ENCODE measurements around the gene VPS16. TPM values are rescaled to one million over a fixed set of nuclear protein-coding genes. Genes with fewer than 3 reads are reported as not detected.

VPS16 gene
- total and polyA plus RNA-seq, 4 donors, result 35.3 to 71.6 (median 61.2) TPM

DNA sequence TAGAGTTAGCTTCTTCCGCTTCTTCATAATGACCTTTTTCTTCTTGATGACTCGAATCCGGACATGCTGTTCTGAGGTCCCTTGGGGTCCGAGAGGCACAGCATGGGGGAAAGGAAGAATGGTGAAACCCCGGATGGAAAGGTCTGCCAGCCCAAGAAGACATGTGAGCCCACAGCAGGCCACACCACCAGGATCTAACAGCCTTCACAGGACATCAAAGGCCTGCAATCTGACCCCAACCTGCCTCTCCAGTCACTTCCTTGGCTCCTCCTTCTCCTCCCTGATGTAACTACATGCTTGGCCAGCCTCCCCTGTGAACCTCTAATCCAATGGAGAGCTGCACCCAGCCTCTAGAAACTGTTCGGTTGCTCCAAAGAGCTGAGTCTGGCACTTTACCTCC lies 41.7 kb upstream of the VPS16 start:
- peaks cover 25% of the 10 kb centered on the region for H3K4me1 ChIP-seq (ENCODE audit: control insufficient read depth, insufficient read depth, low read length)
- DNase-seq (ENCODE audit: low read depth in 4 of 6, low spot score in 6 of 6), result no peak
- H3K27ac ChIP-seq (ENCODE audit: low read depth, low read length), result no peak overlapping the region
- peaks cover 40% of the 10 kb centered on the region for H3K27me3 ChIP-seq (ENCODE audit: control insufficient read depth, insufficient read depth, low read length)
- no peaks in the 10 kb centered on the region for H3K9me3 ChIP-seq (ENCODE audit: control insufficient read depth, insufficient read depth, low read length)
- 64% methylated on average over 2 of the region's 6 CpGs for WGBS (ENCODE audit: insufficient coverage)
- H3K36me3 ChIP-seq (ENCODE audit: control insufficient read depth, insufficient read depth, low read length), result peaks cover 41% of the 10 kb centered on the region
- H3K4me3 ChIP-seq (ENCODE audit: low read depth, low read length), result peak overlapping the region; percentile 67

DNA sequence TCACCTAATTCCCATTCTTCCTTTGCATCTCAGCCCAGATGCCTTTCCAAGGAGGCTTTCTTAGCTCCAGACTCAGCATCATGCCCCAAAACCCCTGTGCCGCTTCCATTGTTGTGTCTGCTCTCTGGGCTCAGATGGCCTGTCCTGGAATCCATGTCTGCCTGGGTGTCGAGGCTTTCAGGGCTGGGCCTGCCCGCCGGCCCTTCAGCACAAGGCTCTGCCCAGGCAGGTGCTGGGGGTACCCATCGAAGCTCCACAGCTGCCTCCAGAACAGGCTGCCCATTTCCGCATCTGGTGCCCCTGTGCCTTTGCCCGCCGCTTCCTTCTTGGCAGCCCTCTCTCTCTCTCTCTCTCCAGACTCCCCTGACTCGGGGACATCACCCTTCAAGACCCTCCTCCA lies 41.3 kb upstream of the VPS16 start:
- no peak for DNase-seq (ENCODE audit: low read depth in 4 of 6, low spot score in 6 of 6)
- Histone ChIP-seq H3K9me3 (ENCODE audit: control insufficient read depth, insufficient read depth, low read length) (no peaks in the 10 kb centered on the region), H3K27me3 (ENCODE audit: control insufficient read depth, insufficient read depth, low read length) (peaks cover 45% of the 10 kb centered on the region), H3K27ac (ENCODE audit: low read depth, low read length) (peak overlapping the region; percentile 67), H3K36me3 (ENCODE audit: control insufficient read depth, insufficient read depth, low read length) (peaks cover 38% of the 10 kb centered on the region), H3K4me1 (ENCODE audit: control insufficient read depth, insufficient read depth, low read length) (peaks cover 25% of the 10 kb centered on the region), H3K4me3 (ENCODE audit: low read depth, low read length) (peak overlapping the region; percentile 67)
- WGBS (ENCODE audit: insufficient coverage), result 35% methylated on average over 9 of the region's 9 CpGs

- under 1% methylated on average over 58 of the region's 61 CpGs for WGBS (ENCODE audit: insufficient coverage)
- H3K36me3 ChIP-seq (ENCODE audit: control insufficient read depth, insufficient read depth, low read length), result peaks cover 38% of the 10 kb centered on the region
- peaks cover 51% of the 10 kb centered on the region for H3K27me3 ChIP-seq (ENCODE audit: control insufficient read depth, insufficient read depth, low read length)
- H3K9me3 ChIP-seq (ENCODE audit: control insufficient read depth, insufficient read depth, low read length), result no peaks in the 10 kb centered on the region
- H3K27ac ChIP-seq (ENCODE audit: low read depth, low read length), result peak overlapping the region; percentile 67
- peak in 4 of 6 donors; percentile 5 to 77 (median 48) for DNase-seq (ENCODE audit: low read depth in 4 of 6, low spot score in 6 of 6)
- H3K4me3 ChIP-seq (ENCODE audit: low read depth, low read length), result peak overlapping the region; percentile 67
- peaks cover 27% of the 10 kb centered on the region for H3K4me1 ChIP-seq (ENCODE audit: control insufficient read depth, insufficient read depth, low read length)
These were observed 40.6 kb upstream of the VPS16 start for GRCh38 chr20:2799688-2800520.

- Histone ChIP-seq H3K36me3 (ENCODE audit: control insufficient read depth, insufficient read depth, low read length) (peaks cover 30% of the 10 kb centered on the region), H3K27me3 (ENCODE audit: control insufficient read depth, insufficient read depth, low read length) (peaks cover 59% of the 10 kb centered on the region), H3K9me3 (ENCODE audit: control insufficient read depth, insufficient read depth, low read length) (no peaks in the 10 kb centered on the region), H3K4me3 (ENCODE audit: low read depth, low read length) (peak within 1 kb of the TSS; percentile 67), H3K27ac (ENCODE audit: low read depth, low read length) (peak within 1 kb of the TSS; percentile 67), H3K4me1 (ENCODE audit: control insufficient read depth, insufficient read depth, low read length) (peaks cover 35% of the 10 kb centered on the region)
- DNase-seq (ENCODE audit: low read depth in 4 of 6, low spot score in 6 of 6), result peak in 3 of 6 donors; percentile 4 to 64 (median 59)
- 2% methylated on average over 39 of the region's 52 CpGs for WGBS (ENCODE audit: insufficient coverage)
These were observed 39.8 kb upstream of the VPS16 start, which contains the start of gene CPXM1 for GRCh38 chr20:2800521-2801285. Gene CPXM1 (minus strand): TSS chr20:2800627. CDS start chr20:2800572, 55 bp downstream.

GRCh38 chr20:2801286-2801728 lies 39.2 kb upstream of the VPS16 start:
- peaks cover 36% of the 10 kb centered on the region for H3K4me1 ChIP-seq (ENCODE audit: control insufficient read depth, insufficient read depth, low read length)
- H3K27me3 ChIP-seq (ENCODE audit: control insufficient read depth, insufficient read depth, low read length), result peaks cover 65% of the 10 kb centered on the region
- 10% methylated on average over 11 of the region's 13 CpGs for WGBS (ENCODE audit: insufficient coverage)
- no peaks in the 10 kb centered on the region for H3K9me3 ChIP-seq (ENCODE audit: control insufficient read depth, insufficient read depth, low read length)
- no peak overlapping the region for H3K4me3 ChIP-seq (ENCODE audit: low read depth, low read length)
- no peak for DNase-seq (ENCODE audit: low read depth in 4 of 6, low spot score in 6 of 6)
- no peak overlapping the region for H3K27ac ChIP-seq (ENCODE audit: low read depth, low read length)
- H3K36me3 ChIP-seq (ENCODE audit: control insufficient read depth, insufficient read depth, low read length), result peaks cover 24% of the 10 kb centered on the region

- 54% methylated on average over 15 of the region's 16 CpGs for WGBS (ENCODE audit: insufficient coverage)
- Histone ChIP-seq H3K36me3 (ENCODE audit: control insufficient read depth, insufficient read depth, low read length) (peaks cover 1% of the 10 kb centered on the region), H3K9me3 (ENCODE audit: control insufficient read depth, insufficient read depth, low read length) (no peaks in the 10 kb centered on the region), H3K27ac (ENCODE audit: low read depth, low read length) (no peak overlapping the region), H3K4me3 (ENCODE audit: low read depth, low read length) (no peak overlapping the region), H3K27me3 (ENCODE audit: control insufficient read depth, insufficient read depth, low read length) (peaks cover 75% of the 10 kb centered on the region), H3K4me1 (ENCODE audit: control insufficient read depth, insufficient read depth, low read length) (peaks cover 27% of the 10 kb centered on the region)
- no peak for DNase-seq (ENCODE audit: low read depth in 4 of 6, low spot score in 6 of 6)
These were observed 36.3 kb upstream of the VPS16 start for GRCh38 chr20:2804041-2804828.

DNA sequence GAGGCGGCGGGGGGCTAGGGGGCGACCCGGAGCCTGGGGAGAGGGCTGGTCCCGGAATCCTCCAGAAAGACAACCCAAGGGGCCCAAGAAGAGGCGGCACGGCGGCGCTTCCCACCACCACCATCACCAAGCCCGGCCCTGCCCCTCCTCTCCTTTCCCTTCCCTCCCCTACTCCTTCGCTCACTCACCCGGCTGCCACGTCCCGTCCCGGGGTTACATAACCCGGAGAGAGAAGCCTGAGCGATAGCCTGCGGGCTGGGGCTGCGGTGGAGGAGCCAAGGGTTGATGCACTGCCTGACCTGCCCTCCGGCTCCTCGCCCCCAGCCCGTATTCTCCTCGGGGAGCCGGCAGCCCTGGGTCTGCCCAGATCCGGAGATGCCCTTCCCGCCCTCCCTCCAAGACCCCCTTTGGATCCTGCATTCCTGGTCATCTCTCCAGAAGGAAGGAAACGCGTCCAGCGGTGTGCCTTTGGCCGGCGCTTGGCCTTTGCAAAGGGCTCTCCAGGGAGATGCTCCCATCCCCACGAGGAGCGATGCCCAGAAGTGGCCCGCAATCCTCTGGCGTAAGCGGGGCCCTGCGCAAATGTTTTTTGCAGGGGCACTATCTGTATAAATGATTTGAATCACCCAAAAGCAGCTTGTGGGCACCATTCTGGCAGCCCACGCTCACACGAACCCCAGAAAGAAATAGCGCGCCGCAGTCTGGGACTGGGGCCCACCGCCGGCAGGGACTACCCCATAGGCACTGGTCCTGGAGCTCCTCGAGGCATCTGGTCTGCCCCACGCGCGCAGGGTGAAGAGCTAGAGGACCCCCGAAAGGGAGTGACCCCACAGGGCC lies 35.5 kb upstream of the VPS16 start:
- no peak for DNase-seq (ENCODE audit: low read depth in 4 of 6, low spot score in 6 of 6)
- H3K36me3 ChIP-seq (ENCODE audit: control insufficient read depth, insufficient read depth, low read length), result no peaks in the 10 kb centered on the region
- H3K27me3 ChIP-seq (ENCODE audit: control insufficient read depth, insufficient read depth, low read length), result peaks cover 71% of the 10 kb centered on the region
- no peaks in the 10 kb centered on the region for H3K9me3 ChIP-seq (ENCODE audit: control insufficient read depth, insufficient read depth, low read length)
- no peak overlapping the region for H3K4me3 ChIP-seq (ENCODE audit: low read depth, low read length)
- H3K4me1 ChIP-seq (ENCODE audit: control insufficient read depth, insufficient read depth, low read length), result peaks cover 19% of the 10 kb centered on the region
- H3K27ac ChIP-seq (ENCODE audit: low read depth, low read length), result no peak overlapping the region
- WGBS (ENCODE audit: insufficient coverage), result 9% methylated on average over 46 of the region's 49 CpGs

- H3K36me3 ChIP-seq (ENCODE audit: control insufficient read depth, insufficient read depth, low read length), result no peaks in the 10 kb centered on the region
- WGBS (ENCODE audit: insufficient coverage), result 18% methylated on average over 15 of the region's 22 CpGs
- no peak overlapping the region for H3K27ac ChIP-seq (ENCODE audit: low read depth, low read length)
- H3K9me3 ChIP-seq (ENCODE audit: control insufficient read depth, insufficient read depth, low read length), result no peaks in the 10 kb centered on the region
- H3K4me3 ChIP-seq (ENCODE audit: low read depth, low read length), result no peak overlapping the region
- H3K27me3 ChIP-seq (ENCODE audit: control insufficient read depth, insufficient read depth, low read length), result peaks cover 66% of the 10 kb centered on the region
- no peak for DNase-seq (ENCODE audit: low read depth in 4 of 6, low spot score in 6 of 6)
- peaks cover 17% of the 10 kb centered on the region for H3K4me1 ChIP-seq (ENCODE audit: control insufficient read depth, insufficient read depth, low read length)
These were observed 34.7 kb upstream of the VPS16 start for GRCh38 chr20:2805689-2806350.
